HEK293 (cell line): ENCODE measurements around the gene TSR3.

Experiments used
- CTCF ChIA-PET: fragments of 350-600 bp; formaldehyde crosslinking; extraction: SDS; loops from one replicate; lab custom pipeline; 2021; ENCODE audit warnings: antibody characterized with exemption; lab: Yijun Ruan, JAX
- POLR2A ChIA-PET: fragments of 300-600 bp; formaldehyde crosslinking; extraction: SDS; loops from one replicate; lab custom pipeline; 2020; ENCODE audit warnings: antibody characterized with exemption, inconsistent platforms; lab: Yijun Ruan, JAX
- H3K27ac ChIP-seq: fragments of 200-500 bp; sonication (Bioruptor generic); 2 replicates; pipeline ENCODE4 v1.5.1; 2014; ENCODE audit warnings: low read depth, low read length, control low read depth, inconsistent platforms; ENCODE audit errors: extremely low read depth
- H3K36me3 ChIP-seq, 2 experiments: fragments of 200-500 bp in 1 of 2; sonication (Bioruptor generic) in 1 of 2; 1 replicate in 1 of 2; 2 replicates in 1 of 2; pipeline ENCODE4 v1.5.1; 2014 to 2017; ENCODE audit warnings: inconsistent platforms in 2 of 2, low read length in 2 of 2; ENCODE audit not compliant: control insufficient read depth in 2 of 2, insufficient read depth in 1 of 2
- H3K4me1 ChIP-seq: fragments of 200-500 bp; sonication (Bioruptor generic); 2 replicates; pipeline ENCODE4 v1.5.1; 2014; ENCODE audit warnings: mild to moderate bottlenecking, low read length, inconsistent platforms; ENCODE audit not compliant: control insufficient read depth, insufficient read depth
- H3K4me3 ChIP-seq: 2 replicates; pipeline ENCODE4 v1.5.1; 2011; ENCODE audit warnings: low read depth, mild to moderate bottlenecking, control low read depth, low read length, moderate library complexity
- H3K9me3 ChIP-seq: fragments of 200-500 bp; sonication (Bioruptor generic); 2 replicates; pipeline ENCODE4 v1.5.1; 2014; ENCODE audit warnings: low read depth, low read length, inconsistent platforms; ENCODE audit not compliant: control insufficient read depth, insufficient read depth
- FEZF1 ChIP-seq: fragments of 450-650 bp; formaldehyde crosslinking; IDR thresholded peaks from 2 replicates; pipeline ENCODE4 v1.5.1; 2016; ENCODE audit warnings: missing biosample characterization, missing genetic modification characterization
- GFI1B ChIP-seq: fragments of 450-650 bp; formaldehyde crosslinking; IDR thresholded peaks from 2 replicates; pipeline ENCODE4 v1.5.1; 2016; ENCODE audit warnings: missing biosample characterization, missing genetic modification characterization
- KLF16 ChIP-seq: fragments of 450-650 bp; formaldehyde crosslinking; IDR thresholded peaks from 2 replicates; pipeline ENCODE4 v1.5.1; 2017; ENCODE audit warnings: missing biosample characterization, missing genetic modification characterization
- KLF17 ChIP-seq: fragments of 450-650 bp; formaldehyde crosslinking; IDR thresholded peaks from 2 replicates; pipeline ENCODE4 v1.5.1; 2016; ENCODE audit warnings: missing biosample characterization, missing genetic modification characterization
- PRDM10 ChIP-seq: fragments of 450-650 bp; formaldehyde crosslinking; IDR thresholded peaks from 2 replicates; pipeline ENCODE4 v1.5.1; 2016; ENCODE audit warnings: missing biosample characterization, missing genetic modification characterization
- ZBTB17 ChIP-seq: fragments of 450-650 bp; formaldehyde crosslinking; IDR thresholded peaks from 2 replicates; pipeline ENCODE4 v1.5.1; 2016; ENCODE audit warnings: missing biosample characterization, missing genetic modification characterization
- ZIC2 ChIP-seq: fragments of 450-650 bp; formaldehyde crosslinking; IDR thresholded peaks from 2 replicates; pipeline ENCODE4 v1.5.1; 2016; ENCODE audit warnings: missing biosample characterization, missing genetic modification characterization
- ZNF184 ChIP-seq: fragments of 450-650 bp; IDR thresholded peaks from 2 replicates; pipeline ENCODE4 v1.5.1; 2018; ENCODE audit warnings: missing biosample characterization, mild to moderate bottlenecking, missing genetic modification characterization
- ZNF23 ChIP-seq: fragments of 450-650 bp; formaldehyde crosslinking; IDR thresholded peaks from 2 replicates; pipeline ENCODE4 v1.5.1; 2016; ENCODE audit warnings: missing biosample characterization, missing genetic modification characterization, borderline replicate concordance
- ZNF391 ChIP-seq: fragments of 450-650 bp; formaldehyde crosslinking; IDR thresholded peaks from 2 replicates; pipeline ENCODE4 v1.5.1; 2016; ENCODE audit warnings: low read depth, missing biosample characterization, missing genetic modification characterization, borderline replicate concordance
- ZNF423 ChIP-seq: fragments of 450-650 bp; formaldehyde crosslinking; IDR thresholded peaks from 2 replicates; pipeline ENCODE4 v1.5.1; 2016; ENCODE audit warnings: missing biosample characterization, missing genetic modification characterization
- ZNF449 ChIP-seq: fragments of 450-650 bp; formaldehyde crosslinking; IDR thresholded peaks from 2 replicates; pipeline ENCODE4 v1.5.1; 2017; ENCODE audit warnings: missing biosample characterization, mild to moderate bottlenecking, missing genetic modification characterization, moderate library complexity
- ZNF555 ChIP-seq: fragments of 450-650 bp; formaldehyde crosslinking; conservative IDR thresholded peaks from 2 replicates; pipeline ENCODE4 v1.5.1; 2017; ENCODE audit warnings: missing biosample characterization, mild to moderate bottlenecking, missing genetic modification characterization, inconsistent platforms
- ZNF624 ChIP-seq: fragments of 450-650 bp; formaldehyde crosslinking; IDR thresholded peaks from 2 replicates; pipeline ENCODE4 v1.5.1; 2017; ENCODE audit warnings: missing biosample characterization, missing genetic modification characterization
- ZNF701 ChIP-seq: fragments of 450-650 bp; formaldehyde crosslinking; IDR thresholded peaks from 2 replicates; pipeline ENCODE4 v1.5.1; 2016; ENCODE audit warnings: missing biosample characterization, missing genetic modification characterization
- ZNF707 ChIP-seq: fragments of 450-650 bp; formaldehyde crosslinking; IDR thresholded peaks from 2 replicates; pipeline ENCODE4 v1.5.1; 2016; ENCODE audit warnings: missing biosample characterization, missing genetic modification characterization
- ZNF837 ChIP-seq: fragments of 450-650 bp; formaldehyde crosslinking; IDR thresholded peaks from 2 replicates; pipeline ENCODE4 v1.5.1; 2016; ENCODE audit warnings: missing biosample characterization, missing genetic modification characterization
- TF ChIP-seq, protein P1 (sequence below): sonication (generic); formaldehyde crosslinking; IDR thresholded peaks from 2 replicates; pipeline ENCODE4 v1.8.1; 2022; ENCODE audit warnings: mild to moderate bottlenecking, moderate library complexity, missing genetic modification reagents
- TF ChIP-seq, protein P2 (sequence below): fragments of 450-650 bp; formaldehyde crosslinking; IDR thresholded peaks from 2 replicates; pipeline ENCODE4 v1.5.1; 2017; ENCODE audit warnings: missing biosample characterization, missing genetic modification characterization
- TF ChIP-seq, protein P3 (sequence below): fragments of 450-650 bp; formaldehyde crosslinking; IDR thresholded peaks from 2 replicates; pipeline ENCODE4 v1.5.1; 2016; ENCODE audit warnings: missing biosample characterization, missing genetic modification characterization
- TF ChIP-seq, protein P4 (sequence below): fragments of 450-650 bp; formaldehyde crosslinking; IDR thresholded peaks from 2 replicates; pipeline ENCODE4 v1.5.1; 2016; ENCODE audit warnings: missing biosample characterization, missing genetic modification characterization

The TSR3 gene

DNA sequence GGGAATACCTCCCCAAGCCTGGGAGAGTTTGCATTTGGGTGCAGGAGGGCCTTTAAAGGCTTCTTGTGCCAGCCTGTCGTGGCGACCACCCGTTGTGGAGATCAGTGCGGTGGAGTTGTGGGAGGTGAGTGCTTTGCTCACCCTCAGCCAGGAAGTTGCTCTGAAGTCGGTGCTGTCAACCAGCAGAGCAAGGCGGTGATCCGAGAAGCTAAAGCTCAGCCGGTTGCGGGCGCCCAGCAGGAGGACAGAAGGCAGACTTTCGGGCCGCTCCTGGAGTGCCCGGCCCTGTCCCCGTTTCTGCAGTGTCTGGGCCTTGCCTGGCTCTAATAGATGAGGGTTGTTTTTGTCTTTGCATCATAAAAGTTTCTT, 40.9 kb downstream of the TSR3 start:
- no peak for TF ChIP-seq GFI1B (tag by site-specific recombination)
- TF ChIP-seq, protein P1, sequence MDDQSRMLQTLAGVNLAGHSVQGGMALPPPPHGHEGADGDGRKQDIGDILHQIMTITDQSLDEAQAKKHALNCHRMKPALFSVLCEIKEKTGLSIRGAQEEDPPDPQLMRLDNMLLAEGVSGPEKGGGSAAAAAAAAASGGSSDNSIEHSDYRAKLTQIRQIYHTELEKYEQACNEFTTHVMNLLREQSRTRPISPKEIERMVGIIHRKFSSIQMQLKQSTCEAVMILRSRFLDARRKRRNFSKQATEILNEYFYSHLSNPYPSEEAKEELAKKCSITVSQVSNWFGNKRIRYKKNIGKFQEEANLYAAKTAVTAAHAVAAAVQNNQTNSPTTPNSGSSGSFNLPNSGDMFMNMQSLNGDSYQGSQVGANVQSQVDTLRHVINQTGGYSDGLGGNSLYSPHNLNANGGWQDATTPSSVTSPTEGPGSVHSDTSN (CRISPR knock-in tag): no peak
- 0 out of 2 replicates have a peak, but pooled peaks have one; percentile 16 for TF ChIP-seq ZBTB17 (tag by site-specific recombination)
- TF ChIP-seq ZNF837: no peak
- TF ChIP-seq FEZF1 (tag by site-specific recombination): no peak
- peak; percentile 43 for TF ChIP-seq ZIC2 (tag by site-specific recombination)
- POLR2A ChIA-PET: no interaction called here
- Histone ChIP-seq H3K4me1 (peaks cover 8% of the 10 kb centered on the region), H3K4me3 (peak overlapping the region; percentile 81), H3K36me3 (peaks cover 0 to 49% of the 10 kb centered on the region in 2 experiments; a peak in 1 of 3 replicates), H3K27ac (peak overlapping the region; percentile 100), H3K9me3 (no peaks in the 10 kb centered on the region)
- CTCF ChIA-PET: interaction anchor here (2.7 kb wide), 1 partner anchor 10 kb away, joined by 12 read pairs; no protein-coding TSS in a partner anchor

GRCh38 chr16:1309888-1310831, 41.5 kb downstream of the TSR3 start:
- ChIA-PET POLR2A (interaction anchor here (0.8 to 1.6 kb wide), 2 partner anchors 32 to 36 kb away, joined by 7 to 10 read pairs; no protein-coding TSS in a partner anchor), CTCF (no interaction called here)
- H3K36me3 ChIP-seq: peaks cover 0 to 42% of the 10 kb centered on the region in 2 experiments; a peak in 1 of 3 replicates
- peak overlapping the region; percentile 81 for H3K4me3 ChIP-seq
- peaks cover 8% of the 10 kb centered on the region for H3K4me1 ChIP-seq
- H3K27ac ChIP-seq: peak overlapping the region; percentile 100
- no peaks in the 10 kb centered on the region for H3K9me3 ChIP-seq
- TF ChIP-seq ZNF701: no peak
- no peak for TF ChIP-seq ZNF423 (tag by site-specific recombination)
- TF ChIP-seq, protein P2, sequence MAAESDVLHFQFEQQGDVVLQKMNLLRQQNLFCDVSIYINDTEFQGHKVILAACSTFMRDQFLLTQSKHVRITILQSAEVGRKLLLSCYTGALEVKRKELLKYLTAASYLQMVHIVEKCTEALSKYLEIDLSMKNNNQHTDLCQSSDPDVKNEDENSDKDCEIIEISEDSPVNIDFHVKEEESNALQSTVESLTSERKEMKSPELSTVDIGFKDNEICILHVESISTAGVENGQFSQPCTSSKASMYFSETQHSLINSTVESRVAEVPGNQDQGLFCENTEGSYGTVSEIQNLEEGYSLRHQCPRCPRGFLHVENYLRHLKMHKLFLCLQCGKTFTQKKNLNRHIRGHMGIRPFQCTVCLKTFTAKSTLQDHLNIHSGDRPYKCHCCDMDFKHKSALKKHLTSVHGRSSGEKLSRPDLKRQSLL: no peak
- TF ChIP-seq ZNF449 (tag by site-specific recombination): peak; percentile 64; the same call in 1 of the 2 replicates
- no peak for TF ChIP-seq ZNF555 (tag by site-specific recombination)
- TF ChIP-seq ZNF391 (tag by site-specific recombination): peak; percentile 66; the same call in 1 of the 2 replicates
- TF ChIP-seq, protein P3, sequence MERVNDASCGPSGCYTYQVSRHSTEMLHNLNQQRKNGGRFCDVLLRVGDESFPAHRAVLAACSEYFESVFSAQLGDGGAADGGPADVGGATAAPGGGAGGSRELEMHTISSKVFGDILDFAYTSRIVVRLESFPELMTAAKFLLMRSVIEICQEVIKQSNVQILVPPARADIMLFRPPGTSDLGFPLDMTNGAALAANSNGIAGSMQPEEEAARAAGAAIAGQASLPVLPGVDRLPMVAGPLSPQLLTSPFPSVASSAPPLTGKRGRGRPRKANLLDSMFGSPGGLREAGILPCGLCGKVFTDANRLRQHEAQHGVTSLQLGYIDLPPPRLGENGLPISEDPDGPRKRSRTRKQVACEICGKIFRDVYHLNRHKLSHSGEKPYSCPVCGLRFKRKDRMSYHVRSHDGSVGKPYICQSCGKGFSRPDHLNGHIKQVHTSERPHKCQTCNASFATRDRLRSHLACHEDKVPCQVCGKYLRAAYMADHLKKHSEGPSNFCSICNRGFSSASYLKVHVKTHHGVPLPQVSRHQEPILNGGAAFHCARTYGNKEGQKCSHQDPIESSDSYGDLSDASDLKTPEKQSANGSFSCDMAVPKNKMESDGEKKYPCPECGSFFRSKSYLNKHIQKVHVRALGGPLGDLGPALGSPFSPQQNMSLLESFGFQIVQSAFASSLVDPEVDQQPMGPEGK (tag by site-specific recombination): peak; percentile 49; the same call in 1 of the 2 replicates
- no peak for TF ChIP-seq ZNF624 (tag by site-specific recombination)
- TF ChIP-seq, protein P4, sequence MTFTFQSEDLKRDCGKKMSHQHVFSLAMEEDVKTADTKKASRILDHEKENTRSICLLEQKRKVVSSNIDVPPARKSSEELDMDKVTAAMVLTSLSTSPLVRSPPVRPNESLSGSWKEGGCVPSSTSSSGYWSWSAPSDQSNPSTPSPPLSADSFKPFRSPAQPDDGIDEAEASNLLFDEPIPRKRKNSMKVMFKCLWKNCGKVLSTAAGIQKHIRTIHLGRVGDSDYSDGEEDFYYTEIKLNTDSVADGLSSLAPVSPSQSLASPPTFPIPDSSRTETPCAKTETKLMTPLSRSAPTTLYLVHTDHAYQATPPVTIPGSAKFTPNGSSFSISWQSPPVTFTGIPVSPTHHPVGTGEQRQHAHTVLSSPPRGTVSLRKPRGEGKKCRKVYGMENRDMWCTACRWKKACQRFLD (tag by site-specific recombination): no peak
- peak; percentile 70 for TF ChIP-seq PRDM10 (tag by site-specific recombination)
- 0 out of 2 replicates have a peak, but pooled peaks have one; percentile 32 for TF ChIP-seq KLF16 (tag by site-specific recombination)
- no peak for TF ChIP-seq KLF17 (tag by site-specific recombination)
- no peak for TF ChIP-seq ZNF23 (tag by site-specific recombination)
- TF ChIP-seq ZNF184: no peak
- TF ChIP-seq ZNF707 (tag by site-specific recombination): no peak
